Prostate gland (tissue), 2 donors: ENCODE results near the gene DEF6.

ENCODE experiments used
- CTCF ChIP-seq, 4 experiments: fragments of 200-600 bp in 2 of 4; fragments of 450-650 bp in 2 of 4; sonication (generic) in 2 of 4; IDR thresholded peaks; 1 replicate in 3 of 4; 2 replicates in 1 of 4; pipeline ENCODE4 v1.5.1; 2016 to 2019; ENCODE audit warnings: antibody characterized with exemption in 4 of 4, mild to moderate bottlenecking in 2 of 4, moderate library complexity in 2 of 4
- POLR2A ChIP-seq: fragments of 450-650 bp; IDR thresholded peaks from one replicate; pipeline ENCODE4 v1.6.1; 2016; ENCODE audit warnings: antibody characterized with exemption, mild to moderate bottlenecking

- TF ChIP-seq CTCF (IDR thresholded peaks at IDR 0.05) (no peak), POLR2A (no peak)
Observed at GRCh38 chr6:35253249-35253648, 44.4 kb upstream of the DEF6 start.
